HG03045 (cell line): ENCODE results near the gene BARHL1.

Experiments
- ATAC-seq: cut with Tn5 transposase; IDR thresholded peaks from one replicate; pipeline ENCODE4 v1.9.1; 2021; ENCODE audit warnings: mild to moderate bottlenecking, moderate library complexity; ENCODE audit not compliant: unreplicated experiment

The BARHL1 gene

GRCh38 chr9:132582276-132582785 is at the start of gene BARHL1:
Gene BARHL1 (plus strand): TSS chr9:132582606. CDS start chr9:132582798, 192 bp downstream.
- no peak for ATAC-seq

- no peak for ATAC-seq
Measured at GRCh38 chr9:132534832-132535231, 47.6 kb upstream of the BARHL1 start.

- ATAC-seq, result no peak
Measured at GRCh38 chr9:132536124-132536523, 46.3 kb upstream of the BARHL1 start.

DNA sequence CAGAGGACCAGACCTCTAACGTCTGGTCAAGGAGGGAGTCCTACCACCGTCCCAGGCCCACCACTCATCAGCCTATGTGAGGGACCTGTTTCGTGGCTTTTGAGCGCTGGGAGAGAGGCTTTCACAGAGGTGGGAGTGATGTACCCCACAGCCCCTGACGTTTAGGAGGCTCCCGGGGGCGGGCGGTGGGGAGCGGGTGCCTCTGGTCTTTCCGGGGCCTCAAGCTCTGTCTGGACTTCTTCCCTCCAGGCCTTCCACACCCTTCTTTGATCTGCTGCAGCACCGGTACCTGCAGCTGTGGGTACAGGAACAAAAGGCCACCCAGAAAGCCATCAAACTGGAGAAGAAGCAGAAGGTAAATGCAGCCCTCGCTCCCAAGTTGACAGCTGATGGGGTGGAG is 45.1 kb upstream of the BARHL1 start:
- no peak for ATAC-seq

DNA sequence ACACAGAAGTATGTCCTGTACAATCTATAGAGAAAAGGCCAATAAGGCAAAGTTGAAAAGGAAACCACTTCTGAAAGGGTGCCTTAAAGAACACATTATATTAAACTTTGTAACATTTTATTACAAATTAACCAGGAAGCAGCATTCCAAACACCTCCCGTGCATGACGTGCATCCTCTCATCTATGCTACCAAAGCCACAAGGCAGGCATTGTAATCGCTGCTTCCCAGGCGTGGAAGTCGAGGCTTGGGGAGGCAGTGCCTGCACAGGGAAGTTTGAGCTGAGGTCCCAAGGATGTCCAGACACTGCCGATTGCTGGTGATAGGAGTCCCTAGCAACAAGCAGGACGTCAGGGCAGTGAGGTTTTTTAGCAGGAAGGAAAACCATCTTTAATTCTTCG is 44.3 kb upstream of the BARHL1 start:
- ATAC-seq, result no peak

GRCh38 chr9:132539096-132539495 is 43.3 kb upstream of the BARHL1 start:
- no peak for ATAC-seq

DNA sequence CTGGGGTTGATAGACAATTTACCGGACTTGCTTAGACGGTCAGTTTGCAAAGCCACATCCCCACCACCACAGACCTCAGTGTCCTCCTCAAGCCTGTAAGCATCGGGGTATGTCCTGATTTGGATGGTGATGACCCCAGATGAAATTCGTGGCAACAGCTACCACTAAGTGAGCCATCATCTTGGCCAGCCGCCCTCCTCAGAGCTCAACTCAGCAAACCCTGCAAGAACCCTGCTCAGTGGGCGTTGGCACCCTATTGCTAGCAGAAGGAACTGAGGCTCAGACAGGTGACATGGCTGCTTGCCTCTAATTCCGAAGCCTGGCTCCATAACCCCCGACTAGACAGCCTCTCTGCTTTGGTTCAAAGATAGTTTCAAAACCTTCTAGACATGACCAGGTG is 41.4 kb upstream of the BARHL1 start:
- ATAC-seq, result no peak

GRCh38 chr9:132541870-132542830 is 40.3 kb upstream of the BARHL1 start:
- ATAC-seq, result no peak

DNA sequence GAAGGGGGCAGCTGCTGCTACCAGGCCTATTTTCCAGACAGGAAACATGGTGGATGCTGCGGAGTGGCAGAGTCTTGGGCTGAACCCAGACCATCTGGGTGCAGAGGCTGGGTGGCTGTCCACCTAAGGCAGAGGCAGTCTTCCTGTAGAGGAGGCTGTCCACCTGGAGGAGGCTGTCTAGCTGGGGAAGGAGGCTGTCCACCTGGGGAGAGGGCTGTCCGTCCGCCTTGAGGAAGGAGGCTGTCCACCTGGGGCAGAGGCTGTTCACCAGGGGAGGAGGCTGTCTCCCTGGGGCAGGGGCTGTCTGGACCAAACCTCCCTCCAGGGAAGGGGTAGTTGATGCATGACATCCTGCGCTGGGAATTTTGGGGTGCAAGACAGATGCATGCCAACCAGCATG is 39.2 kb upstream of the BARHL1 start:
- no peak for ATAC-seq

DNA sequence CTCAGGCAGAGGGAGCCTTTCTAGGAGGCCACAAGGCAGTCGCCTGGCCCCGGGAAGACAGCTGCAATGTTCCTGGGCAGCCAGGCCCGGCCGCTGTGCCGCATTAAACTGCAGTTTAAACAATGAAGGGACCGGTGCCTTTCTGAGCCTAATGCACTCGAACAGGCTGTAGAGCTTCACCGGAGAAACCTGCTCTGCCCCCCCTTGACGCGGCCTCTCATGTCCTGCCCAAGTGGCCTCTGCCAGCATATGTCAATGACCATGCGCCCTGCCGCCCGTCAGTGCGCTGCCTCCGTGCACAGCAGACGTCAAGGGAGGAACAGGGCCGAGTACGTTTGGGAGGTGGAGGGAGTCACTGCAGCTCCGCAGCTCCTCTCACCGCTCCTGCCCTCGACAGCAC is 38.4 kb upstream of the BARHL1 start:
- ATAC-seq, result no peak

GRCh38 chr9:132545578-132545977 is 36.8 kb upstream of the BARHL1 start:
- no peak for ATAC-seq

GRCh38 chr9:132546148-132547051 is 36.0 kb upstream of the BARHL1 start:
- ATAC-seq, result no peak

DNA sequence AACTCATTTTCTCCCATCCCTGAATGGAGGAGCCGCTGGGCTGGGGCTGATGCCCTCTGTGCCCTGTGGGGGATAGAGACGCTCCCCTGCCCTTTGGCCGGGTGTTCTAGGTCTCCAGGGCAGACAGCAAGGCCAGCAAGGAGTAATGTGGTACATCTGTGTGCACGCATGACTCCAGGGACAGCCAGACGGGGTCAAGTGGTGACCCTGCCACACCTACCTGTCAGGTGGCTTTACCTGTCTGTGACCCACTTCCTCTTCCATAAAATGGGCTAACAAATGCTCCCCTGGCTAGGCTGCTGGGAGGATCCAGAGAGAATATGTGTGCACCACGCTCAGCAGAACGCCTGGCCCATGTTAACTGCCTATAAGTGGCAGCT is 35.4 kb upstream of the BARHL1 start:
- no peak for ATAC-seq

GRCh38 chr9:132547436-132547835 is 35.0 kb upstream of the BARHL1 start:
- ATAC-seq, result no peak

GRCh38 chr9:132547976-132548730 is 34.3 kb upstream of the BARHL1 start:
- ATAC-seq, result no peak

DNA sequence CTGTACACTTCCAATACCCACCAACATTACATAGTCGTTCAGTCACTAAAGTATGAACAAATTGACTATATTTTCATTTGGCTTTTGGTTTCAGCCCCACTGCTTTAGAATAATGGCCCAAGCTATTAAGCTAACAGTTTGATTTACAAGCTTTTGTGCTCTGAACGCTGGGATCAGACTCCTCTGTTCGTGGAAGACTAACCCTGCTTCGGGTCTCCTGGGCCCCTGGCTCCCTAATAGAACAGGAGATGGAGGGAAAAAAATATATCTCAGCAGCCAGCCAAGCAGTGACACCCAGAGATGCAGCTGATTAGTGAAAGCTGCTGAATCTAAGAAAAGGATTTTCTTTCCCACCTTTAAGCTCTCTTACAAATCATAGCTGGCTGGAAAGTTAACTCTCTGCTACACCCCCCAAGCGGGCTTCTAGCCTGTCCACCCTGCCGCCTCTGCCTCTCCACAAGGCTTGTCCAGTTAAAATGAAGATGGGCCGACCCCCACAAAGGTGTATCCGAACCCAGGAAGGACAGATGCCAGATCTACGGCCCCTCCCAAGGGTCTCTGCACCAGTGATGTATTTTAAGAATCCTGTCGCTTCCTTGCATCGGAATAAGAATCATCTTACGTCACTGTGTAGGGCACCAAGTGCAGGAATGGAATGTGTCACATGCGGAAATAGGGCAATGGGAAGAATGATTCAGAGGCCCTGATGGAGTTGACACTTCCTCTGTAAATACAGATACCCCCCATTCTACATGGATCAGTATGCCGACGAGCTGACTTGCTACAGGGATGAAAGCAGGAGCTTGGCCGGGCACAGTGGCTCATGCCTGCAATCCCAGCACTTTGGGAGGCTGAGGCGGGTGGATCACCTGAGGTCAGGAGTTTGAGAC is 33.4 kb upstream of the BARHL1 start:
- ATAC-seq, result no peak

DNA sequence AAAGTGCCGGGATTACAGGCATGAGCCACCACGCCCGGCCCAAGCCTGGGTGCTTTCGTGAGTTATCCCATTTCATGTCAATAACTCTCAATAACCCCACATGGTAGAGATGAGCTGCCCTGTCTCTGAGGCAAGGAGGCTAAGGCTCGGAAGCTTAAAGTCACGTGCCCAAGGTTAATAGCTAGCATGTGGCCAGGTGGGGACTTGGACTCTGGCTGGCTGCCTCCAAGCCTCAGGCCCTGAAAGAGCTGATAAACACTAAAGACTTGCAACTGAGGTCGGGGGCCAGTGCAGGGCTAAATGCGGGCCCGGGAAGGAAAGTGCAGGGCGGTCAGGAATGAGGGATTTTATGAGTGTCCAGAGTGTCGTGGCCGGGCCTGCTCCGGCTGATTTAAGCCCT is 30.9 kb upstream of the BARHL1 start:
- no peak for ATAC-seq

DNA sequence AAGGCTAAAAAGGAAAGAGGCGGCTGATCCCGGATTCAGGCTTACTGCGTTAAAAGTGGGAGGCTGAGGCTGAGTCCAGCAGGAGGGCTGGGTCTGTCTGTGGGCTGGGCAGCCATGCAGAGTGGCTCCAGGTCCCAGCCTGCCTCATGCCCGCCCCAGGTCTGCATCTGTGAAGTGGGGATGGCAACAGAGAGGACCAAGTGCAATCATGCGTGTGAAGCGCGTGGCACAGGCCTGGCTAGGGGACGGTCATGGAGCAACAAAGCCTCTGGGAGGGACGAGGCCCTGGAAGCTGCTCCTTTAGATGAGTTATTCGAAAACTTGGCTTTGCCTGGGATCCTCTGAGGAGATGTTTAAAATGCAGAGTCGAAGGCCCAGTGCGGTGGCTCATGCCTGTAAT is 30.4 kb upstream of the BARHL1 start:
- no peak for ATAC-seq

DNA sequence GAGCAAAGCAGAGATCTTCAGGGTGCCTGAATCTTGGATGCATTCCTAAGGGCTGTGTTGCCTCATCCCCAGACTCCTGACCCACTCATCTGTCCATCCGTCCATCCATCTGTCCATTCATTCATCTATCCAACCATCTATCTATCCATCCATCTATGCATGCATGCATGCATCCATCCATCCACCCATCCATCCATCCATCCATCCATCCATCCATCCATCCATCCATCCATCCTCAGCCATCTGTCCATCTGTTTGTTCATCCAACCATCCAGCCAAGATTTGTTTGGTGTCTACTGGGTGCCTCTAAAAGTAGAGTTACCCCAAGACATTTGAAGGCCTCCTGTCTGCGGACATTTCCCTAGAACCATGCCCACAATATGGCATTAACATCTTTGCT is 27.7 kb upstream of the BARHL1 start:
- ATAC-seq, result no peak

GRCh38 chr9:132555528-132555927 is 26.9 kb upstream of the BARHL1 start:
- no peak for ATAC-seq
